CD4-positive, alpha-beta T cell treated with Interleukin-2 at 100 ng/mL for 4 hours (primary cell): ENCODE data around the gene TNMD.

Experiments used
- DNase-seq: peaks from one replicate; pipeline ENCODE4 v3.0.0-alpha.2; 2020; ENCODE audit warnings: low spot score

TNMD gene

DNA sequence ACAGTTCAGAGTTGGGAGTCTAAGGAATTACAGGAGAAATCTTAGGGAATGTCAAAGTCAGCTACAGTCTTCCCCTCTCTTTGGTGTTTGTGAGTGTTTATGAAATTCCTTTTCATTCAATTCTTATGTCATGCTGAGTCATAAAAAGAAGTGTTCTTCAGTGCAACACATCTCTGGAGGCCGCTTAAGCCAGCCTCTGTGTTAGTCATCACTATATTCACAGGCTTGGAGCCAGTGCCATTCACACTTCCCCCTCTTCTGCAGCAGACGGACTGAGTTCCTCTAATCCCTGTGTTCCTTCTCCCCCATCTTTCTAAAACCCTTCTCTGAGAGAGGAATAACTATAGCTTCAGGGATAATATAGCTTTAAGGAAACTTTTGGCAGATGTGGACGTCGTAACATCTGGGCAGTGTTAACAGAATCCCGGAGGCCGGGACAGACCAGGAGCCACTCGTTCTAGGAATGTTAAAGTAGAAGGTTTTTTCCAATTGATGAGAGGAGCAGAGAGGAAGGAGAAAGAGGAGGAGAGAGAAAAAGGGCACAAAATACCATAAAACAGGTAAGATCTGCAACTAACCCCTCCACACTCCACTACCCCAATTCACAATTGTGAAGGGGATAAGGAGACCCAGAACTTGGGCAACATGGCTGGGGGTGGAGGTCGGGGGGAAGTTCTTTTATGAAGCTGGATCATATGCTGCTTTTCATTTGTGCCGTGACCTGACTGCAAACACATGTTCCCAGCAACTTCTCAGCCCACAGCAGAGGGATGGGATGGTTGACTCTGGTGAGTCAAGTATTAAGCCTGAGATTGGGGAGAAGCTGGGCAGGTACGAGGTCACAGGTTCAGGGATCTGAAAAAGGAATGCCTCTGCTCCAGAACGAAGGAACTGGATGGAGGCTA lies 59.5 kb downstream of the TNMD start, which contains the start of gene SRPX2:
Gene SRPX2 (plus strand): TSS at position 244 of the 905 bp plus-strand sequence. CDS start 2,124 bp downstream, outside the sequence.
- no peak for DNase-seq

DNA sequence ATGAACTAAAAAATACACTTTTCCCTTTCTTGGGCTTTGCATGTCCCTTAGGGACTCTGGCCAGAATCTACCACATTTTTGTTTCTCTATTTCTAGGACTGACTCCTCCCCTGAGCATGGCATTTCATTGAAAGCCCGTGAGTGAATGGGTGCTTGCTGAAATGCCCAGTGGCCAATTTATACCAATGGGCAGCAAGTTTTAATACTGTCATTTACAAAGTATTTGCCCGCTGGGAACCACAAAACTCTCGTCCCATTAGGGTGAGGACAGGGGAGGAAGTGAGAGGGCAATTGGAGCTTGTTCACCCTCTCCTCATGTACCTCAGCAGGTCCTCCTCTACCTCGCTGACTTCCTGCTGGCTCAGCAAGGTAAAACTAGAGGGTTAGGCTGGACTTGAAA lies 60.4 kb downstream of the TNMD start:
- no peak for DNase-seq

DNA sequence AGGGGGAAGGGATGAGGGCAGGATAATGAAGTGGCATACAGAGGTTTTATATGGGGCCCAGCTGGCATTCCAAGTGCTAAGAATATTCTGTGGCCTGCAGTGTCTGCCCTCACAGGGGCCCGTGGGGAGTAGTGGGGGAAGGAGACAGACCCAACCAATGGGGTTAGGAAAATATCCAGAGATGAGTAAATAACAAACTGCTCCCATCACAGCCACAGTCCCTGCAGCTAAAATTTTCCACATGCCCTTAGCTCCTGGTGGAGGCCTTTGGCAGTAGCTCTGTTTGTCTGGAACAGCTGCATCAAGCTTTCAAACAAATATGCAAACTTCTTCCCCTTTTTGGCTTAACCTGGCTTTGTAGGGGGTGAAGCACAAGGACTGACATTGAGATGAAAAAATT lies 62.4 kb downstream of the TNMD start:
- no peak for DNase-seq

DNA sequence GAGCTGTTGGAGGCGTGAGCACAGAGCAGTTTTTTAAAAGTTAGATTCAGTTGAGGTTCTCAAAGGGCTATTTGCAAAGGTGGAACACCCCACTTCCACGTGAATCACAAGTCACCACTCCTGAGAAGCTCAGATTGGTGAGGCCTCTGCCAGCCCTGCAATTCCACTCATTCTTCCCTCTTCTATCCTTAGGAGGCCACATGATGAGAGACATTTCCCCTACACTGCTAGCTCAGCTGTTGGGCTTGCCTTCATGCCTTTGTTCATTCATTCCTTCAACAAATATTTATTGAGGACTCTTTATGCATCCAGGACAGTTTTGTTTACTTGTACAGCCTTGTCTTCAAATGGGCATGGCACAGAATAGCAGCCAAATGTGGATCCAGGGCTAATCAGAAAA lies 63.0 kb downstream of the TNMD start:
- DNase-seq: no peak

DNA sequence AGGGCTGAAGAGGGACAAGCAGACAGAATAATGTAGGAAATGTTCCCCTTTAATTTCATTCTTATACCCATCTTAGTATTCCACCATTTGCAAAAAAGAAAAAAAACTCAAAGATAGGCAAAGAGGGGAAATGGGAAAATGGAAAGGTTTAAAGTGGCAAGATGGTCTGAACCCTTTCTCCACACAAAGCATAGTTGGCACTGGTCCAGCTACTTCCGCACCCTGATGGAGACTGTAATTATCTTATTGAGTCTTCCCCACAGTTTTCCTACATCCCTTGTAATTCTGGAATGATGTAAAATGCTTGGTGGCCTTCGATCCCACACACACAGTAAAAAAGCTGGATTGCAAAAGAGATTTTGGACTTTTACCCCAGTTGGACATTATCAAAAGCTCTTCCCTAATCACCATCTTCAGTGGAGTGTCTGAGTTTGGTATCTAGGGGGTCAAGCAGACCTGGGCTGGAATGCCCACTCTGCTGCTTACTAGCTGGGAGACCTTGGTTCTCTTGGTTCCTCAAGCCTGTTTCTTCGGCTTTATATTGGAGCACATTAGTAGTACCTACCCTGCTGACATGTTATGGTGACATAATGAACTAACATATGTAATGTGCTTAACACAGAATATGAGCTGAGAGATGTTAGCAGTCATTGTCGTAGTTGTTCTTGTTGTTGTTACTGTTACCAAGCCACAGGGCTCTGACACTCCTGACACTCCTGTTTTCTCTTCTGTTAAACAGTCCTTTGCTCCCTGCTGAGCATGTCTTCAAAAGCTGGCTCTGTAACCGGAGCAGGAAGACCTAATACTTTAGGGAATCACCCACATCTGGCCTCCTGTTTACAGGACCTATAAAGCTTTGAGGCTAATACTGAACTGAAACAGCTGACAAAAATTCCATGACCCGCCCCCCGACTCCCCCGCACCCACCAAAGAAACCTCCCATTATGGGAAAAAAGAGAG lies 64.0 kb downstream of the TNMD start:
- no peak for DNase-seq
